GM12801 (cell line): ENCODE results near the gene MEGF11.

Experiments used
- CTCF ChIP-seq: IDR thresholded peaks from one replicate; pipeline ENCODE4 v1.5.1; 2011; ENCODE audit warnings: control low read depth; ENCODE audit not compliant: insufficient read length; ENCODE audit errors: extremely low read depth

The MEGF11 gene

GRCh38 chr15:65893060-65893459 is 360.5 kb downstream of the MEGF11 start:
- no peak for TF ChIP-seq CTCF

GRCh38 chr15:65888981-65889380 is 364.6 kb downstream of the MEGF11 start:
- TF ChIP-seq CTCF = no peak

- TF ChIP-seq CTCF = no peak
Observed at GRCh38 chr15:65887565-65887964, 366.0 kb downstream of the MEGF11 start.

GRCh38 chr15:65885668-65886218 is 367.8 kb downstream of the MEGF11 start:
- TF ChIP-seq CTCF = no peak

GRCh38 chr15:65884511-65884910 is 369.0 kb downstream of the MEGF11 start:
- TF ChIP-seq CTCF = no peak

GRCh38 chr15:65883571-65883970 is 370.0 kb downstream of the MEGF11 start:
- TF ChIP-seq CTCF = no peak

- no peak for TF ChIP-seq CTCF
Observed at GRCh38 chr15:65881766-65882434, 371.6 kb downstream of the MEGF11 start.
